Astrocyte (in vitro differentiated cells and primary cell): ENCODE data around the gene BUD23. TPM values are rescaled to one million over a fixed set of nuclear protein-coding genes. Genes with fewer than 3 reads are reported as not detected.

Experiments used
- DNase-seq: peaks from one replicate; pipeline ENCODE4 v3.0.0-alpha.2; 2010; ENCODE audit warnings: low read depth
- FAIRE-seq: peaks from 2 replicates; lab custom pipeline; 2011; peaks lifted over from hg19 to GRCh38; lab: Jason Lieb, UNC
- H2AFZ ChIP-seq: 2 replicates; pipeline ENCODE4 v1.6.0; 2012; ENCODE audit warnings: low read depth, low read length, inconsistent platforms
- H3K27ac ChIP-seq: 2 replicates; pipeline ENCODE4 v1.5.1; 2011; ENCODE audit warnings: low read depth, low read length, inconsistent platforms
- H3K27me3 ChIP-seq: 2 replicates; pipeline ENCODE4 v1.6.0; 2011; ENCODE audit warnings: low read length, inconsistent platforms; ENCODE audit not compliant: insufficient read depth
- H3K36me3 ChIP-seq: 2 replicates; pipeline ENCODE4 v1.5.1; 2011; ENCODE audit warnings: low read length, inconsistent platforms; ENCODE audit not compliant: insufficient read depth
- H3K4me1 ChIP-seq: 2 replicates; pipeline ENCODE4 v1.5.1; 2011; ENCODE audit warnings: low read length, inconsistent platforms; ENCODE audit not compliant: insufficient read depth
- H3K4me2 ChIP-seq: 2 replicates; pipeline ENCODE4 v1.6.0; 2012; ENCODE audit warnings: low read length, inconsistent platforms
- H3K4me3 ChIP-seq: 2 replicates; pipeline ENCODE4 v1.5.1; 2011; ENCODE audit warnings: low read depth, mild to moderate bottlenecking, low read length, inconsistent platforms; ENCODE audit not compliant: insufficient read depth
- H3K79me2 ChIP-seq: 2 replicates; pipeline ENCODE4 v1.6.0; 2012; ENCODE audit warnings: mild to moderate bottlenecking, low read length, inconsistent platforms; ENCODE audit not compliant: insufficient read depth
- H3K9ac ChIP-seq: 2 replicates; pipeline ENCODE4 v1.6.0; 2012; ENCODE audit warnings: mild to moderate bottlenecking, low read length, inconsistent platforms
- H3K9me3 ChIP-seq: 2 replicates; pipeline ENCODE4 v1.5.1; 2012; ENCODE audit warnings: low read depth, mild to moderate bottlenecking, low read length, inconsistent platforms; ENCODE audit not compliant: insufficient read depth
- H4K20me1 ChIP-seq: 2 replicates; pipeline ENCODE4 v1.6.0; 2012; ENCODE audit warnings: low read length, inconsistent platforms; ENCODE audit not compliant: insufficient read depth
- H3K27ac Mint-ChIP-seq: one replicate; pipeline ENCODE4 v1.8.0; 2021; ENCODE audit warnings: mild to moderate bottlenecking, mixed read lengths; ENCODE audit not compliant: unreplicated experiment
- H3K27me3 Mint-ChIP-seq: one replicate; pipeline ENCODE4 v1.8.0; 2021; ENCODE audit warnings: low read depth, mixed read lengths; ENCODE audit not compliant: unreplicated experiment
- H3K36me3 Mint-ChIP-seq: one replicate; pipeline ENCODE4 v1.8.0; 2021; ENCODE audit warnings: low read depth, mixed read lengths; ENCODE audit not compliant: unreplicated experiment
- H3K4me1 Mint-ChIP-seq: one replicate; pipeline ENCODE4 v1.8.0; 2021; ENCODE audit warnings: low read depth, mixed read lengths; ENCODE audit not compliant: unreplicated experiment
- H3K4me3 Mint-ChIP-seq: one replicate; pipeline ENCODE4 v1.8.0; 2021; ENCODE audit warnings: mild to moderate bottlenecking, moderate library complexity, mixed read lengths; ENCODE audit not compliant: unreplicated experiment
- H3K9me3 Mint-ChIP-seq: one replicate; pipeline ENCODE4 v1.8.0; 2021; ENCODE audit warnings: mild to moderate bottlenecking, mixed read lengths; ENCODE audit not compliant: unreplicated experiment
- CTCF ChIP-seq: IDR thresholded peaks from 2 replicates; pipeline ENCODE4 v1.5.1; 2011; ENCODE audit warnings: low read depth, mild to moderate bottlenecking, inconsistent platforms, low read length, moderate library complexity; ENCODE audit not compliant: insufficient read depth
- EZH2 ChIP-seq: IDR thresholded peaks from 2 replicates; pipeline ENCODE4 v1.6.1; 2012; ENCODE audit warnings: mild to moderate bottlenecking, low read length, inconsistent platforms; ENCODE audit not compliant: insufficient read depth
- microRNA-seq: library from miRNA; unstranded; fragments of <30 nt; microRNA quantifications from one replicate; pipeline ENCODE4 v1.2.0, GENCODE V29; 2020
- total RNA-seq: library from RNA; stranded (reverse); gene quantifications from 2 replicates; pipeline ENCODE4 v1.2.1, GENCODE V29; 2021

BUD23 gene
- total RNA-seq, 1 donor from 2014 or later, result 73.1 TPM

- Histone ChIP-seq H2AFZ (no peak overlapping the region), H3K9me3 (no peaks in the 10 kb centered on the region), H3K4me2 (peak overlapping the region; percentile 49), H3K27me3 (no peaks in the 10 kb centered on the region), H3K79me2 (peaks cover under 1% of the 10 kb centered on the region), H3K36me3 (no peaks in the 10 kb centered on the region), H3K27ac (no peak overlapping the region), H3K9ac (peak overlapping the region; percentile 6), H3K4me1 (peaks cover 13% of the 10 kb centered on the region), H4K20me1 (no peaks in the 10 kb centered on the region), H3K4me3 (no peak overlapping the region)
- TF ChIP-seq EZH2 (no peak), CTCF (no peak)
- Mint-ChIP-seq H3K36me3 (peaks cover 3% of the 10 kb centered on the region), H3K27me3 (peaks cover 9% of the 10 kb centered on the region), H3K4me1 (no peaks in the 10 kb centered on the region), H3K4me3 (peak overlapping the region; percentile 34), H3K9me3 (no peaks in the 10 kb centered on the region), H3K27ac (peak overlapping the region; percentile 83)
- DNase-seq (no peak), FAIRE-seq (no peak)
These were observed 59.6 kb downstream of the BUD23 start for GRCh38 chr7:73742753-73743641.

- H3K27ac Mint-ChIP-seq, result no peak overlapping the region
- Histone ChIP-seq H2AFZ (no peak overlapping the region), H3K4me3 (no peak overlapping the region), H3K4me2 (no peak overlapping the region), H3K27ac (no peak overlapping the region), H3K9me3 (no peaks in the 10 kb centered on the region), H3K36me3 (no peaks in the 10 kb centered on the region), H4K20me1 (no peaks in the 10 kb centered on the region), H3K4me1 (peaks cover 4% of the 10 kb centered on the region), H3K27me3 (no peaks in the 10 kb centered on the region), H3K79me2 (no peaks in the 10 kb centered on the region), H3K9ac (no peak overlapping the region)
- peaks cover 7% of the 10 kb centered on the region for H3K9me3 Mint-ChIP-seq
- H3K4me3 Mint-ChIP-seq, result no peak overlapping the region
- H3K4me1 Mint-ChIP-seq, result no peaks in the 10 kb centered on the region
- TF ChIP-seq EZH2, result no peak
- no peak for TF ChIP-seq CTCF
- no peak for DNase-seq
- H3K27me3 Mint-ChIP-seq, result peaks cover 12% of the 10 kb centered on the region
- FAIRE-seq, result no peak
- peaks cover 7% of the 10 kb centered on the region for H3K36me3 Mint-ChIP-seq
These were observed 63.0 kb downstream of the BUD23 start for GRCh38 chr7:73746378-73746777.

Small RNA genes within 50 kb of the gene (microRNA-seq; reads per million reads assigned to microRNA genes)
- not detected for gene MIR4284

Other genes with a start within 250 kb of the BUD23 start
- 1.5 and 1.7 TPM in 2 replicates for gene FZD9, start 249.8 kb upstream of the BUD23 start, total RNA-seq
- gene BAZ1B, start 161.3 kb upstream of the BUD23 start, total RNA-seq, result 61.0 and 62.5 TPM in 2 replicates
- gene BCL7B, start 125.9 kb upstream of the BUD23 start, total RNA-seq, result 27.6 and 30.1 TPM in 2 replicates
- 54.8 and 58.6 TPM in 2 replicates for gene TBL2, start 105.0 kb upstream of the BUD23 start, total RNA-seq
- gene MLXIPL, start 59.1 kb upstream of the BUD23 start, total RNA-seq, result 0.41 TPM in 1 of 2 replicates, not detected in the other
- 2.9 and 3.6 TPM in 2 replicates for gene VPS37D, start 15.8 kb upstream of the BUD23 start, total RNA-seq
- 10.5 and 11.0 TPM in 2 replicates for gene DNAJC30, start 144 bp upstream of the BUD23 start, total RNA-seq
- 15.0 and 19.7 TPM in 2 replicates for gene STX1A, start 36.1 kb downstream of the BUD23 start, total RNA-seq
- 9.3 and 10.8 TPM in 2 replicates for gene ABHD11, start 55.2 kb downstream of the BUD23 start, total RNA-seq
- gene CLDN3, start 86.7 kb downstream of the BUD23 start, total RNA-seq, result 0.68 TPM in 1 of 2 replicates, not detected in the other
- 13.7 and 32.5 TPM in 2 replicates for gene CLDN4, start 147.4 kb downstream of the BUD23 start, total RNA-seq
- 2.1 and 2.5 TPM in 2 replicates for gene METTL27, start 158.9 kb downstream of the BUD23 start, total RNA-seq
- not detected in 2 replicates for gene TMEM270, start 177.6 kb downstream of the BUD23 start, total RNA-seq